Activated CD4-positive, alpha-beta T cell treated with anti-CD3 and anti-CD28 coated beads, Interleukin-10, Interleukin-2, amounts not matched to agents 100 ng/mL and 50 ng/mL, durations not matched to agents 16 hours and 8 hours (primary cell): ENCODE measurements around the gene NSUN3.
A peak's percentile ranks its signal among the peaks of the same experiment; 100 is the strongest.

ENCODE experiments used
- DNase-seq: peaks from one replicate; pipeline ENCODE4 v3.0.0-alpha.2; 2020

NSUN3 gene

DNA sequence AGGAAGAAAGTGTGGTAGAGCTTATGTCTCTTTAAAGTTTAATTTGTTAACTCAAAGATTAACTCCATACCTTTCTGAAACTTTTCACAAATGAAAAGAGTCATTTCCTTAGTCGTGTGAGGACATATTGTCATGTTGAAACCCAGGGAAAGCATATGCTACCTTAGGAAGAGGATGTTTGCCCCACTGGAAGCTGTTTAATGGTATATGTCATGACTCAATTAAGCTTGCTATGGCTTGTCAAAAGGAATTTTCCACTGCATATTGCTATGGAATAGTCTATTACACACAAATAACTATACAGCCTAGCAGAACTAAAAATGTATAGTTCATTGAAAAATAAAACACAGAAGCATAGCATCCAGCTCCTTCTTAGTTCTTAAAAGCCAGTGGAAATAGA, 69.9 kb downstream of the NSUN3 start:
- no peak for DNase-seq

DNA sequence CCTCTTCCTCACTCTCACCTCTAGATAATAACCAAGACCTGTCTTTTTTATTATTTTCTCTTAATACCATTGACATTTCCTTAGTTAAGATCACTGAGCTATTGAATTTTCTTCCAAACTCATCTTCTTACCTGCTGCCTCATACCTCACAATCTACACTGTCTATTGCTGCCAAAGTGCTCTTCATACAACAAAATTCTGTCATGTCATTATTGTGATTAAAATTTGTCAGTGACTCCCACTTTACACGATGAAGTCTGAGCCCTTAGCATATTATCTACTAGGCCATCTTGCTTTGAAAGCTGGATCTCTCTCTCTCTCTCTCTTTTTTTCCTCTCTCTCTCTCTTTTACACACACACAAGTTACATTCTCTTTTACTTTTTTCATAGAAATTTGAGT, 73.3 kb downstream of the NSUN3 start:
- no peak for DNase-seq

DNA sequence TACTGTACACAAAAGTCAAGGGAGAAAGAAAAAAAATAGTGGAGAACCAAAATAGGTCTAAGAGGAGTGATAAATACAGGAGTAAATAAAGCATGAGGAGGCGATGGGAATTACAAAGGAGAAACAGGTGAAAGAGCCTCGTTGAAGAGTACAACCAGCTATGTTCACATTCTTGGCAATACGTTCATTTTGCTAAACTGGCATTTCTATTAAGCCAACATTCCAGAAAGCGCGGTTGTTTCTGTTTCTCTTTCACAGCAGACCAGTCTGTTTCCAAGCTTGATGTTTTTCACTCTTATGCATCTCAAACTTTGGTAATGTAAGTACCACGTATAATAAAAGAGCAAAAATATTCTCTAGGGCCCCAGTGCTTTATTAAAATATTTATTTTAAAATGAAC, 74.5 kb downstream of the NSUN3 start:
- DNase-seq, result no peak

DNA sequence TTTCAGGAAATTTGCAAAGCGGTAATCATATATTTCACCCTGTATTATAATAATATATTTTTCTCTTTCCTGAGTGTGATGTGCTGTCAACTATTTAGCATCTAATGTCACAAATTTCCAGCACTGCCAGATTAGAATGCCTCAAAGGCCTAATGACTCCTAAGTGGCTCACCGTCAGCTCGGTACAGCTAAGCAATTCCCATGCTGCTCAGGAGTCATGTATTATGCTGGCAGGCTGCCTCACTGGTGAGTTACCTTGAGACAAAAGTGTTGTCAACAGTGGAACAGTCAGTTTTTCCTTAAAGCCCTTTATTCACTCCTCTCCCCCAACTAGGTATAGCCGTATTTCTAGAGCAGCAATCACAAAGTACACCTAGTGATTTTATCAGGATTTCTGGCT, 83.6 kb downstream of the NSUN3 start:
- DNase-seq, result no peak

DNA sequence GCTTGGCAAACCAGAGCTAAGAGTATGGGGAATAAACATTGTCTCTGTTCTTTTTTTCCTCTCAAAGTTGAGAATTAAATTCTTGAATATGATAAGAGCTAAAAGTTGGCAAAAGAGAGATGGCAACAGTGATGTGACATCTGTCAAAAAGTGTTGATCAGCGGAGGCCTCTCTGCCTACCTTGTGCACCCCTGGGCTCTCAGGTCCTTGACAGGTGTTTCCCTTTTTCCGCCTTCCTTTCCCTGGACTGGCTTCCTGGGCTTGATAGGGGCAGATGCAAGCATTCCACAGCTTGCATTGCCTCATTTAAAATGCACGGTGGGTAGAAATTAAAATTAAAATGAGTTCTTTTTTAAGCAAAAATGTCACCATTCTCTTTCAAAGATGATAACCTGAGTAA, 84.2 kb downstream of the NSUN3 start:
- DNase-seq, result no peak

DNA sequence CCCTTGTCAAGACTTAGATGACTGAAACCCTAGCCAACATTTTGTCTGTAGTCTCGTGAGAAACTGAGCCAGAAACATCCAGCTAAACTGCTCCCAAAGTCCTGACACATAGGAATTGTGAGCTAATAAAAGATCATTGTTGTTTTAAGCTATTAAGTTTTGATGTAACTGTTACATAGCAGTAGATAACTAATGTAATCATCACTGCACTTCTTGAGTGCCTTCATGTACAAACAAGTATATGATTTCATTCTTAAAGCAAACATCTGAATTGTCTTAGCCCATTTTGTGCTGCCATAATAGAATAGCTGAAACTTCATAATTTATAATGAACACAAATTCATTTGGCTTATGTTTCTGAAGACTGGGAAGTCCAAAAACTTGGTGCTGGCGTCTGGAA, 87.3 kb downstream of the NSUN3 start:
- no peak for DNase-seq

DNA sequence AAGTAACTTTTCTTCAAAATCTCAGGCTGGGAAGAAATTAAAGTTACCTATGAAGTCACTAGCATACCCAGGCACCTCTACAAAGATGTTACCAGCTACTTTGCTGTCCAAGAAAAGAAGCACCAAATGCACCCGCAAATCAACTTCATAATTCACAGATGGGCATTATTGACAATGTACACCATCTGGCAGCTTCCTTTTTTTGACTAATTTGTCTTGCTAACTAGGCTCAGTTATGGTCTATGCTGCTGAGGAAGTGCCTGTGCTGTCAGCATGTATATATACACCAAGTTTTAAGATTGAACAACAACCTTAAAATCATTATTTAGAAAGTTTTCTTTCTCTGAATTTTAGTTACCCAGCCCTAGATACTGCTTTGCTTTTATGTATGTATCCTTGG, 93.8 kb downstream of the NSUN3 start:
- no peak for DNase-seq

DNA sequence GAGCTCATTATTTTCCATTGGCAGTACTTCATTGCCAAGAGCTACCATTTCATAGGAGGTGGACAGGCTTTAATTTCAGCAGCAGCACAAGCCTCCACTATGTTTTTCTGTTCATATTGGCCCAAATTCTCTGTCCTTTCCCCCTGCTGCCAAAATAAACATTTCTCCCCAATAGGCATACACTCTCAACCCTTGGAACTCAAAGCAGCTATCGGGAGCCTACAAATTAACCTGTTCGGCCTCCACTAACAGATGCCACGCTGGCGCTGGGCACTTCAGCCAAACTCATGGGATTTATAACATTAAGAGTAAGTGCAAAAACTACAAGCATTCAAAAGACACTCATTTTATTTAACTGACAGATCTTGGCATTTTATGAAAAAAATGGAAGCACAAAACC, 95.7 kb downstream of the NSUN3 start:
- no peak for DNase-seq

DNA sequence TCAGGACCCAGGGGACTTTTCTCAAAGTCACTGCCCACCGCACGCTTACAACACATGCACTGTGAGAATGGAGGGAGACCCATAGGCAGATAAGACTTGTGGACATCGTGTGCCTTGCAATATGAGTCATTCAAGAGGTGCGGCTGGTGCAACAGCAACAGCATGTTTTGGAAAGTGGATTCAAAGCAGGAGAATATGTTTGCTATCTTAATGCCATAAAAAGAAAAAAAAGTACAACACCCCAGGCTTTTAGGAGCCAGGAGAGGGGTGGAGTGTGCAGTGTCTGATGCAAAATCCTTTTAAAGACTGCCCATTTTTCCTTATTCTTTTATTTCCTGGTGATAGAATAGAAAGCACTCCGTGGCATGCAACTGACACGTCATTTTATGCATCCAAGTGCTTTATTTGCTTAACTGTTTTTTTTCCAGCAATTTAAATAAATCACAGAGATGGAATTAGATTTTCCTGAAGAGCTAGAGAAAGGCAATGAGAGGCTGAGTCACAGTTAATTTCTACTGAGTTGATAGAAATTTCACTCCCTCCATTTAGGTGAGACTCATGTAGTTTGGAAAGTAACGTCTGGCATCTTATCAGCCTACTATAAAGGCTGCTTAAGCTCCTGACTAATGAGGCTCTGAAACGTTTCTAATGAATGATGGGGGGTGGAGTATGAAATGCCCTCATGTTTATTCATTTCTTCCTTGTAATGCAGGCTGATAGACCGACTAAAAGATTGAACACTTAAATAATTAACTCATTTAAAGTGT, 96.4 kb downstream of the NSUN3 start:
- no peak for DNase-seq

DNA sequence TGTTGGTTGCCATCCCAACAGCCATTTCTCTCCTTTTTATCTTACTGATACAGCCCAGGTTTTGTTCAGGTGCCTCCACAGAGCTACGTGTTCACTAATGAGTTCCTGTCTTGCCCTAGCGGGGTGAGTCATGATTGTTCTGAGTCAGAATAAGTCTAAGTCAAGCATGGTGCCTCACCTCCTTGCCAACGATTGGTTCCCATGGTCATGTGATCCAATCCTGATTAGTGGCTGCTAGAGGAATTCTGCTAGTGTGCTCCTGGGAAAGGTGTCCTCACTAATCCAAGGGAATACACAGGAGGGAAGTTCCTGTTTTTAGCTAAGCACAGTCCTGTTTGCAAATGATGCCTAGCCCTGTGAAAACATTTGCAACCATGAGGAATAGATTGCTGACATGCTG, 99.8 kb downstream of the NSUN3 start:
- DNase-seq, result peak; percentile 47

DNA sequence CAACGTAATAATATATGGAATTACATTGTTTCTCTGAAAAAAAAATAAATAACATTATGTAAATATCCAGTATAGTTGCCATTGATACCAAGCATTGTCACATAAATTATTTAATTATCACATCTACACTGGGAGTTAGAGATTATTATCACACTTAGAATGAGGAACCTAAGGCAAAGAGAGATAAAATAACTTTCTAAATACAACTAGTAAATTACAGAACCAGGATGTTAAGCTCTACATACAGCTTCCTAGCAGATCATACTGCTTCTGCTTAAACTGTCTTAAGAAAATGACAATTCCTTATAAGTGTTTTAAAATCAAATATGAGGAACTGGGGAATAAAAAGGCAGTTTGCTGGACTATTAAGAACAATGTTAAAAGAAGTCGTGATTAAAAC, 104.5 kb downstream of the NSUN3 start:
- no peak for DNase-seq

DNA sequence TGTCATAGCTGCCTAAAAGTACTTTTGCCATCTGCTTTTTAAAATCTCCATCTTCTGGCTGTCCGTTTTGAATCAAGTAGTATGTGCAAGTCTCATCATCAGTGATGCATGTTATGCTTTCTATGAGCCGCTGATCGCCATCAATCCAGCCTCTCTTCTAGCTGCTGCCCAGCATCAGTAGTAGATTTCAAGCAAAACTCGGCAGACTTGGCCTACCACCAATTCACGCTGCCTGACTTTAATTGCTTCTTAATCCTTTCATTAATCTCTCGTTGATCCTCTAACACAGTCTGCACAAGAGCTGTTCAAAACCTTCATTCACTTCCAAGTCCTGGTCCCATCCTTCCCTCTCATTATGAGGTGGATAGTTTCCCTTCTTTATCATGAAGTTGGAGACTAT, 104.9 kb downstream of the NSUN3 start:
- no peak for DNase-seq

DNA sequence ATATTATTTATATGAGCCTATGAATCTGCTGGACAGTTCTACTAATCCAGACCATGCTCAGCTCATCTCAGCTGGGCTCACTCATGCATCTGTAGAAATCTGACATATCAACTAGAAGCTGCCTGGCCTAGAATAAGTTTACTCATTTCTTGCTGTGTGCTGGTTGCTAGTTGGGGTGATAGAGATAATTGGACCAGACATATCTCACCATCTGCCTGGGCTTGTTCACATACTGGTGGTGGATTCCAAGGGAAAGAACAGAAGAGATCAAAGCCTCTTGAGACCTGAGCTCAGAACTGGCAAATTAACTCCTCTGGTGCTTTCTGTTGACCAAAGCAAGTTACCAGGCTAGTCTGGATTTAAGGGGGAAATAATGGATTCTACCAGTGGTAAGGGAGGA, 109.1 kb downstream of the NSUN3 start:
- no peak for DNase-seq

DNA sequence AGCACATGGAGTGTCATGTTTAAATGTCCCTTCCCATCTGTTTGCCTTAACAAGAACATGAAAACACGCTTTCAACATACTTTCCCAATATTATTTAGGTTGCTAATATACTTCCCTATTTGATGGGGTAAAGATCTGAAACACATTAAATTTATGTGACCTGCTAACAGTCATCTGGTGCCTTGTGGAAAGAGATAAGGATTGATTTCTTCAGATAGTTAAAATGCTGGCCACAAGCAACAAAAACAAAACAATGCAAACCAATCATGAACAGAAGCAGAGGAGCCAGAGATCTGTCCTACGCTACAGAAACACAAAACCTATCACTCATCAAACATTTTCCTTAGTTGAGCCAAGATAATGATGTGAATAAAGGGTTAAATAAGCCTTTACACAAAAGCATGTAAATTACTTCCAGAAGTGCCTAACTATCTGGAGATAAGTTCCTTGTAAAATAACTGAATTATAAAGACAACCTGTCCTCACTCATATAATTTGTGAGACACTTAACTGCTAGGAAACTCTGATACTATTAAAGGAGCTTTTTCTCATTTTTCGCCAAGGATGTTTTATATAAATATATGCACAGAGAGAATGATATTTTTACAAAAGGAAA, 109.9 kb downstream of the NSUN3 start:
- DNase-seq, result no peak

DNA sequence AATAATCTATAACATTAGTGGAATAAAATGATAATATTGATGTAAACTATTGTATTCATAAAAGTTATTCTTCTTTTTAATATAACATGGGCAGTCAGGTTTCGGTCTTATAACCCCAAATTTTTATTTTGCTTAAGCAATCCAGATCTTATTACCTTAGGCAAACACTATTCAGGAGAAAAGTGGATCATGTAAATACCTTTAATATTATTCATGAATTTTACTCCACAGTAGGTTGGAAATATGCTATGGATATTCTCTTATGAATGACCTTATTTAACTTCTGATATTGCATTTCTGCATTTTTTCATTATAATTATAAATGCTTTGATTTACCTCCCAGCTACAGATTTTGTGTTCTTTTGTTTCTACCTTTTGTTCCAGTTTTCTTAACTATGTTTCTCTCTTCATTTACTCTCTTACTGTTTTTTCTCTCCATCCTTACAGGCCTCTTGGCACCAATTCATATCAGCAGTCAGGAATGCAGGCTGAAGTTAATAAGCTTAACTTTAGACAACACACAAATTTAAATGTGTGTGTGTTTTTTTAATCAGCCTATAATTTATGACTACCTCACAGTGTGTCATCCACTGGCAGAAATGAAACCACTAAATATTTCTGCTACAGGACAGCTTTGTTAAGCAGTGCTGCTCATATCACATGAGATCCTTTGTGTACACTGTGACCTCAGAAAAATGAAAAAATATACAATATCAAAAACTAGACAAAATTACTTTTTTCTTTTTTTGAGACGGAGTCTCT, 111.0 kb downstream of the NSUN3 start:
- no peak for DNase-seq

DNA sequence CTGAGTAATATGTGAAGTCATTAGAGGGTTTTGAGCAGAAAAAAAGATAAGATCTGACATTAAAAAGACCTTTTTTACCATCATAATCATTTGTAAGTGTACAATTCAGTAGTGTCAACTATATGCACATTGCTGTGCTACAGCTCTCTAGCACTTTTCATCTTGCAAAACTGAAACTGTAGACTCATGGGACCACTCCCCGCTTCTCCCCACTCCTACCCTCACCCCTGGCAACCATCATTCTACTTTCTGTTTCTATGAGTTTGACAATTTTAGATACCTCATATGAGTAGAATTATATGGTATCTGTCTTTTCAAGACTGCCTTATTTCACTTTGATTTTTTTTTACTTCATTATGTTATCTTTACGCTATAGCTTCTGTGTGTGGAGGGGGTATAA, 112.8 kb downstream of the NSUN3 start:
- DNase-seq, result no peak

DNA sequence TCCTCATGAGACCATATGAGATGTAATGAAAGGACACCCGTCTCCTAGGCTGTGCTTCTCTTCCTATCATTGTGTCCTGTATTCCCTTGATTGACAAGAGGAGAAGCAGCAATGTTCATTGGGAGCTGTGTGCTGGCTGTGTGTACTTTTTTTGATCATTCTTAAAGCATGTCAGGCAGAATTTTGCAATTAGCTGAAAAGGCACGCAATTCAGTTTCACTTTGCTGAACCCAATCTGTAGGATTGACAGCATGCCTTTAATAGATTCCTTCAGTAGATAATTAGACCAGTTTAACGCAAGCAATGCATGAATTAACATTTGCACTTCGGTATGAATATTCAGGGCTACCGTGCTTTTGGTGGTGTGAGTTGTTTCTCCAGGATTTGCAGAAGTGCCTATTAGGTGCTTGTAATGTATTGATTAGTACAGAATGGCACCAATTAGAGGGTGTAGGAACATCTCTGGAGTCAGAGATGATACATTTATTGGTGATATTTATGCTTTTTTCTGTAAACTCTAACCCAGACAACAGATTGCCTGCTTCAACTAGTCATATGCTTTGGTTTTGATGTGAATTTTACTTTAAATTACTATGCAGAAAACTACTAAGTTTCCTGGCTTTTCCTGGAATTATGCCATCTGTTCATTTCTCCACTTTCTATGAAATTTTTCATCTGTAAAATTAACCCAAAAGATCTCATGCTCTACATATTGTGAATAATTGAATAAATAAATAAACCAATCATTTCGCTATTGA, 114.3 kb downstream of the NSUN3 start:
- no peak for DNase-seq
